GM18861 (cell line): ENCODE results near the gene GRM7.
"Not testable (repeated sequence)": the region's sequence is repeated elsewhere in the genome, so short reads cannot be mapped to it uniquely, and the experiment has no call there.

Experiments
- ATAC-seq: cut with Tn5 transposase; IDR thresholded peaks from one replicate; pipeline ENCODE4 v1.9.1; 2021; ENCODE audit not compliant: unreplicated experiment

The GRM7 gene

DNA sequence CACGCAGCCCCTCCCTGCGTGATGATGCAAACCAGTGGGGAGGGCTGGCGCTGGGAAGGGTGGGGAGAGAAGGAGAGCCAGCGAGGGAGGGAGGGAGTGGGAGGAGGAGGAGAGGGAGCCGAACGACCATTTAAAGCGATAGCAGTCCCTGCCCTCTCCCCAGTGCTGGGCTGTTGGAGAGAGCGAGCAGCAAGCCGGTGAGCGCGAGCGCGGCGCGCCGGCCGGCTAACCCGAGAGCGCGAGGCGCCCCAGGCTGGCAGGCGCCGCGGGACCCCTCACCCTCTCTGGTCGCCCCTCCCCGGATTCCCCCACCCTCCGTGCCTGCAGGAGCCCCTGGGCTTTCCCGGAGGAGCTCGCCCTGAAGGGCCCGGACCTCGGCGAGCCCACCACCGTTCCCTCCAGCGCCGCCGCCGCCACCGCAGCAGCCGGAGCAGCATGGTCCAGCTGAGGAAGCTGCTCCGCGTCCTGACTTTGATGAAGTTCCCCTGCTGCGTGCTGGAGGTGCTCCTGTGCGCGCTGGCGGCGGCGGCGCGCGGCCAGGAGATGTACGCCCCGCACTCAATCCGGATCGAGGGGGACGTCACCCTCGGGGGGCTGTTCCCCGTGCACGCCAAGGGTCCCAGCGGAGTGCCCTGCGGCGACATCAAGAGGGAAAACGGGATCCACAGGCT is at the start of gene GRM7:
Gene GRM7 (plus strand): TSS at position 162 of the 671 bp plus-strand sequence.
- no peak for ATAC-seq

DNA sequence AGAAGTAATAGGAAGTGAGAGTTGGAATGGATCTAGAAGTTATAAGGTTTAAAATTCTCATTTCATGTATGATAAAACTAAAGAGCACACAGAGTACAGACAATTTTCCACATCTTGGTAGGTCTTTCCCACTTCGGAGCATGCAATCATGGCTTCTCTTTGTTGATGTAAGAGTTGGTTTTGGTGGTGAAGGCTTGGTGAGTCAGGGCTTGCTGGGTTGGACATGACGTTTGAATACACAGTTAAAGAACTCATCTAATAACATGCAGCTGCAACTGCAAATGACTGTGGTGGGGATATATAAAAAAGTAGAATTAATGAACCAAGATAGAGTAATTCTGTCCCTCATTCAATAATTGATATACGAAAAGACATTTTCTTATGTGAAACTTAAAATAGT is 39.5 kb upstream of the GRM7 start:
- no peak for ATAC-seq

GRCh38 chr3:6825524-6825923 is 35.4 kb upstream of the GRM7 start:
- no peak for ATAC-seq

DNA sequence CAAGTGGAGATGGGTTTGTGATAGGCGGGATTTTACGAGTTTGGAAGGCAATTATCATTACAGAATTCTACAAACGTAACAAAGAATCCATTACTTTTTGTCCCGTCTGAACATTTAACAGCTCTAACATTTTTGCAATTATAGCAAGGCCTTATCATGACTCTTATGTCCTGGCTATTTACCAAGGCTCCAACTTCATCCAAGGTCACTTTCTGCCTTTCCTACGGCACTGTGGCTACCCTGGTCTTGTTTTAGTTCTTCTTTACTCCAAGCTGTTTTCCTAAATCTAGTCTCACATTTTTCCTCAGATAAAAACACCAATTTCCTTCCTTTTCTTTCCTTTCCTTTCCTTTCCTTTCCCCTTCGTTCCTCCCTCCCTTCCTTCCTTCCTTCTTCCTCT is 33.5 kb upstream of the GRM7 start:
- no peak for ATAC-seq

DNA sequence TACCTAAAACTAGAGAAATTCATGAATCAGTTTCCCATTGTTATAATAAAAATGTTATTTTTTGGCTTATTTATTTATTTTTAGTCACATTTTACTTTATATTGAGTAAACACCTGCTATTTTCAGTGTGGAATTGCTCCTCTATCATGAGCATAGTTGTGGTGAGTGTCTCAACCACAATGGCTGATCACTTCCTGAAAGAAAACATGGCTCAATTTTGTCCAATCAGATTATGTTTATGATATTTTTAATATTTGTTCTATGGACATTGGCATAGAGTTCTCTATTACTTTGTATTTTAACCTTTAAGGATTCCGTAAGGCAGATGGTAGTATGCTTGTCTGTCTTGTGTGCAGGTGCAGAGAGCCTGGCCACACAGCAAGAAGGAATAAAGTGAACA is 16.2 kb upstream of the GRM7 start:
- no peak for ATAC-seq

GRCh38 chr3:6854184-6854583 is 6.7 kb upstream of the GRM7 start:
- no peak for ATAC-seq

DNA sequence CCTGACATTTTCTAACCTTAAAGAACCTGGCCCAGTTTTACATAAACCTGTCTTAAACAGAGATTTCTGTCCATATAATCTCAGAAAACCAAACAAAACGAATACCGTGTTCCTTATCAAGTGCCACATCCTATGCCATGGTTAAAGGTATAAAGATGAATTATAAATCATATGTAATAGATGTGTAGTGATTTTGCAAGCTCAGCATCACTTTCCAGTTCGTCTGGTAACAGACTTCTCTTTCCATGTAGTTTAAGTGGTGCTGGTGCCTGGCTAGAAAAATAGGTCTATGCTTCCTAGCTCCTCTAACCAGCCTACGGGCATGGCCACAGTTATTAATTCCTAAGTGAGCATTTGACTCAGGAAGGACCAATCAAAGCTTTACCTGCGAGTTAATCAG is 3.4 kb upstream of the GRM7 start:
- no peak for ATAC-seq

- no peak for ATAC-seq
Measured at GRCh38 chr3:6860149-6860953, 564 bp upstream of the GRM7 start.

DNA sequence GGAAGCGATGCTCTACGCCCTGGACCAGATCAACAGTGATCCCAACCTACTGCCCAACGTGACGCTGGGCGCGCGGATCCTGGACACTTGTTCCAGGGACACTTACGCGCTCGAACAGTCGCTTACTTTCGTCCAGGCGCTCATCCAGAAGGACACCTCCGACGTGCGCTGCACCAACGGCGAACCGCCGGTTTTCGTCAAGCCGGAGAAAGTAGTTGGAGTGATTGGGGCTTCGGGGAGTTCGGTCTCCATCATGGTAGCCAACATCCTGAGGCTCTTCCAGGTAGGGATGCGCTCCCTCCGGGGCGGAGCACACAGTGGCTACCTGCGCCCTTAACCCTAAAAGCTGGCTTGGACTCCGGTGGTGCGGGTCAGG is 698 bp downstream of the GRM7 start:
- no peak for ATAC-seq

- ATAC-seq, result no peak
Measured at GRCh38 chr3:6862041-6862879, 1.3 kb downstream of the GRM7 start.

GRCh38 chr3:6862880-6863195 is 1.9 kb downstream of the GRM7 start:
- ATAC-seq, result no peak

DNA sequence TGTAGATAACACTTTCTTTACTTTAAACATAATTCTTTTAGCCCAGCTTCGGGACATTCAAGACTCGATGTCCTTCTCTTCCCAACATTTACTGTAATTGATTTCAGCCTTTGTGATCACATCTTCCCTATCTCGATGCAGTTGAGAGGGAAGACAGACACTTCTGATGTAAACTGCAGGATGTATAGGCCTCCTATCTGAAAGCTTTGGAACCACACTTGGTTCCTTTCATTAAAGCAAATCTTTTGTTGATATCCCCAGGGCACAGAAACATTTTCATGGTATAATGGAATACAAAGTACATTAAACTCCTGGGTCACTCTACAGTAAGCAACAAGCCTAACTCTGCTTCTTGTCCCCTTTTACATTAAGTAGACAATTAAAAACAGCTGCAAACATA is 6.4 kb downstream of the GRM7 start:
- no peak for ATAC-seq

GRCh38 chr3:6878731-6879130 is 17.8 kb downstream of the GRM7 start:
- no peak for ATAC-seq

DNA sequence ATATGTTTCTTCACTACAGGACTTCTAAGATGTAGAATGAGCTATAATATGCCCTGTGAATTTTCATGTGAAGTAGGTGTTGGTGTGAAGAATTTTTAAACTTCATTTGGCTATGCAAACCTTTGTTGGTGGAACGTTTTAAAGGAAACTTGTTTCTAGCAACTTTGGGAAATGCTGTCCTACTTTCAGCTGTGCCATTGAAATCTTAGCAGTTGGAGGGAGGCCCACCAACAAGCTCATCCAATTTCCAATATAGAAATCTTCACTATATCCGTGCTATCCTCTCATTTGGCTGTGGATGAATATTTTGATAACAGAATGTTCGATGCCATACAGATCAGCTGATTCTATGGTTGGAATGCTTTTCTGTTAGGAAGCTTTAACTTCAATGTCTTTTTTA is 51.3 kb downstream of the GRM7 start:
- ATAC-seq, result no peak

GRCh38 chr3:6915898-6916297 is 55.0 kb downstream of the GRM7 start:
- ATAC-seq, result no peak

DNA sequence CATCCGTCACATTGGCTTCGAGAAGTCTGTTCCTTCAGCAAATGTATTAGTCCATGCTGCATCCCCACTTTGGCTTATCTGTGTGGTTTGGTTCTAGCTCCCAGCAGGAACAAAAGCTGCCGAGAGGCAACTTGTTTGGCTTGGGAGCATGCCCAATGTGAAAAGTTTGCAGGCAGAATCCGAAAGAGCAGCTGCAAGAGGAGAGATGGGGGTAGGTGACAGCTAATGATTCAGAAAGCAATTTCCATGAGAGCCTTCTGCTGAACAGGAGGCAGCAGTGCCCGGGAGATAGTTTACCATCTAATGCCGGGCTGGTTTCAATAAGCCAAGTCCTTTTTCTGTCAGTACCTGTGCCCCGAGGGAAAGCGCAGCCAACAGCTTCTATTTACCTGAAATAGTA is 60.2 kb downstream of the GRM7 start:
- ATAC-seq, result no peak

DNA sequence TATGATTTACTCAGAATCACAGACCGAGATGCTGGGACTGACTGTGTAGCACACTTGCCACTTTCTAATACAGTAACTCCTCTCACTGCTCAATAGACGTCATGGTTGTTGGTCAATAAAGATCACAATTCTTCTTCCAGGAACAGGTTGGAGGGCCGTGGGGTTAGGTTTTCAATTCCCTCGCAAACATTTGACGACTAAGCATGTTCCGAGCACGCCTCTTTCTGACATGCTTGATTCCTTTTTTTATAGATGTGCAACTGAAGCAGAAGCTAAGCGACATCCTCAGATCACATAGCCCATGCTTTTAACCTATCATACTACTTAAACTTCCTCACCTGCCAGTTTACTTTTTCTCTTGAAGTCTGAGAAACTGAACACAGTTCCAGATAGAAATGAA is 61.0 kb downstream of the GRM7 start:
- no peak for ATAC-seq

GRCh38 chr3:6928064-6928463 is 67.1 kb downstream of the GRM7 start:
- ATAC-seq, result no peak

DNA sequence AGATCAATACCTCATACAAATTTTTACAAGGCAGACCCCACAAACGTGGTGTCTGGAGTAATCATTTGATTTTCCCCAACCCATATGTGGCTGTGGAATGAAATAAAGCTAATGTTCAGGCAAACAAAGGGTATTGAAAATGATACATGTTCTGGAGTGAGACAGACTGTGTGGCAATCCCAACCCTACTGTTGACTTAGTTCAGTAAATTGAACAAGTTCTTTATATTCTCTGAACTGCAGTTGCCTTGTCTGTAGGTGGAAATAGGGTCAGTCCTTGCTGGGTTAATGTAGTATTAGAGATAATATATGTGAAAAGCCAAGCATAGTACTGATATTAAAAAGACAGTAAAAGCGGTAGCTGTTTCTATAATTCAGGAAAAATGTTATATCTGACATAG is 69.0 kb downstream of the GRM7 start:
- ATAC-seq, result no peak

- ATAC-seq, result not testable (repeated sequence)
Measured at GRCh38 chr3:6935418-6935817, 74.5 kb downstream of the GRM7 start.

DNA sequence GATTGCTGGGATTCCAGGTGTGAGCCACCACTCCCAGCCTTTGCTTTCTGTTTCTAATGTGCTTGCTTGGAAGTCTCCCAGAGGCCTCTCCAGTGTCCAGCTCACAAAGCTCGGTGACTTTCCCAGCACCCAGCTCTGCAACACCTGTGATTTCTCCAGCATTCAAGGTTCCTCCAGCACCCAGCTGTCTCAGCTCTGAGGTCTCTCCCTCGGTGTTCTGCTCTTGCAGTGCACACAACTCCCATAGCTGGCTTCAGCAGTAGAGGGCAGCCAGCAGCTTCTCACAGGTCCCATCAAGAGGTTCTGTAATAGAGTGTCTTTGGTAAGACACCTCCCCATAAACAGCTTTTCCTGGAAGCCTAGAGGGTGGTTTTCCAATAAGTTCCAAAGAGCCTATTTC is 75.1 kb downstream of the GRM7 start:
- ATAC-seq, result no peak

GRCh38 chr3:6962801-6963200 is 101.9 kb downstream of the GRM7 start:
- ATAC-seq, result no peak
